Measurements from ENCODE around the gene COL4A5.
"Not testable (repeated sequence)": the region's sequence is repeated elsewhere in the genome, so short reads cannot be mapped to it uniquely, and the experiment has no call there.

COL4A5 gene

DNA sequence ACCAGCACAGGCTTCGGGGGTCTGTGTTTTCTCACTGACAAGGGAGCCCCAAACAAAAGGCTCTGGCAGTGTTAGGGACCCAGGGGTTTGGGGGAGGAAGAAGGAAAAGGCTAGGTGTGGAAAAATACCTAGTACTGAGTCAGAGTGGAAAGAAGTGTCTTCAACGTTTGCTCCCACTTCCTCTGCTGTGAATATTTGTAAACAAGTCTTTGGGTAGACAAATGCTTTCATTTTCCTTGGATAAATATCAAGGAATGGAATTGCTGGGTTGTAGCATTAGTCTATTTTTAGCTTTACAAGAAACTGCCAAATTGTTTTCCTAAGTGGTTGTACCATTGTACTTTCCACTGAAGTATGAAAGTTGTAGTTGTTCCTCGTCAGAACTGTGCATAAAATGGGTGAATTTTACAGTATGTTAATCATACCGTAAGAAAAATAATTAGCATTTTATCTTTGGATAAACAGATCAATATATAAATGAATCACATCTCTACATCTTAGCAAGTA lies 17.4 kb downstream of the COL4A5 start:
- no peak for DNase-seq

DNA sequence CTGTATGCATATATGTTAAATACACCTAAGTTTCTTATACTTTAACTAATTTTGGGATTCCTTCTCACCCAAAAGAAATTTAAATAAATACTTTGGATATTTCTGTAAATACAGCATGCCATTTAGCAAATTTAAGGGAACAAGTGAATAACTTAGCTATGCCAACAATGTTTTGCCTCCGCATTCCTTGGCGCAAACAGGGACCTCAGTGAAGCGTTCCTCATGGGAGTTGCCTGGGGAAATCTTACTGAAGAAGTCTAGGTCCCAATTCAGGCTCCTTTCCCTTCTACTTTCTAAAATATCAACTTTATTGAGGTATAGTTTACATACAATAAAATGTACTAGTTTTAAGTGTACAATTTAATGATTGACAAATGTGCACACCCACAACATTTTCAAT lies 25.0 kb downstream of the COL4A5 start:
- DNase-seq, result no peak

GRCh38 chrX:108468486-108468885 lies 28.8 kb downstream of the COL4A5 start:
- DNase-seq, result no peak

DNA sequence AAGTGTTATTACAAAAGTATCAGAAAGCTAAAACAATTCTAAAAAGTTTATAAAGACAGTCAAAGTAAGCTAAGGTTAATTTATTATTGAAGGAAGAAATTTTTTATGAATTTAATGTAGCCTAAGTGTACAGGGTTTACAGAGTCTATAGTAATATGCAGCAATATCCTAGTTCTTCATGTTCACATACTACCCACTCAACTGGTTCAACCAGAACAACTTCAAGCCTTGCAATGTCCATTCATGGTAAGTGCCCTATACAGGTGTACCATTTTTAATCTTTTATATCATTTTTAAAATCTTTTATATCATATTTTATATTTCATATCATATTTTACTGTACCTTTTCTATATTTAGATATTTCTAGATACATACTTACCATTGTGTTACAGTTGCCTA lies 34.3 kb downstream of the COL4A5 start:
- no peak for DNase-seq

DNA sequence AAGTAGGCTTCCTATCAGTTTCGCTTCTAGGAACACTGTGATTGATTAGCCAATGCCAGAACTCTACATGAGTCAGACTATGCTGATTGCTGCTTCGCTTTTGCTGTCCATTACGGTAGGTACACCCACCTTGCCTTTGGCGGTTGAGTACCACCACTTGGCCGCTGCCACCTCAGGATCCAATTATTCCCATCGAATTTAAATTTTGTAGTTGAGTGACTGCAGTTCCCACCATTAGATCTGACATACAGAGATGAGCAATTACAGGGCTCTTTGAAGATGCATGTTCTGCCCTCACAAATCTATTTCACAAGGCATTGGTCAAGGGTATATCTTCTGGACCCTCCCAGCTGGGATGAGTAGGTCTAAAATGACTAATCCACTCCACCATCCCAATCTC lies 41.9 kb downstream of the COL4A5 start:
- DNase-seq, result not testable (repeated sequence)

DNA sequence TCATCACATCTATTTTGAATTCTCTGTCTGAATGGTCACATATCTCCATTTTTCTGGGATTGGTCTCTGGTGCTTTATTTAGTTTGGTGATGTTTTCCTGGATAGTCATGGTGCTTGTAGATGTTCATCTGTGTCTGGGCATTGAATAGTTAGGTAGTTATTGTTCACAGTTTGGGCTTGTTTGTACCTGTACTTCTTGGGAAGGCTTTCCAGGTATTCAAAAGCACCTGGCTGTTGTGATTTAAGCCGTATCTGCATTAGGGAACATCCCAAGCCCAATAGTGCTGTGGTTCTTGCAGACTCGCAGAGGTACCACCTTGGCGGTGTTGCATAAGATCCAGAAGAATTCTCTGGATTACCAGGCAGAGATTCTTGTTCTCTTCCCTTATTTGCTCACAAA lies 44.6 kb downstream of the COL4A5 start:
- no peak for DNase-seq

- no peak for DNase-seq
Observed at GRCh38 chrX:108485960-108486359, 46.3 kb downstream of the COL4A5 start.

- no peak for DNase-seq
Observed at GRCh38 chrX:108494406-108495090, 54.9 kb downstream of the COL4A5 start.

DNA sequence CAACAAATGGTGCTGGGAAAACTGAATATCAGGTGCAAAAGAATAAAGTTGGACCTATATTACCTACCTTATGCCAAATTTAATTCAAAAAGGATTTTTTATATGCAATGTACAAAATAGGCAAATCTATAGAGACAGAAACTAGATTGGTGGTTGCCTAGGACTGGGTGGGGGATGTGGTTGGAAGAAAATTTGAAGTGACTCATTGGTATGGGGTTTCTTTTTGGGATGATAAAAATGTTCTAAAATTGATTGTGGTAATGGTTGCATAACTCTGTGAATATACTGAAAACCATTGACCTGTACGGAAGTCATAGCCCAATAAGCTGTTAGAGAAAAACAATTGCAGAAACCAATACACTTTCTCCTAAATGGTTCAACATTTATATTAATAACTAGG lies 72.1 kb downstream of the COL4A5 start:
- DNase-seq, result no peak

GRCh38 chrX:108516184-108516583 lies 76.5 kb downstream of the COL4A5 start:
- no peak for DNase-seq

DNA sequence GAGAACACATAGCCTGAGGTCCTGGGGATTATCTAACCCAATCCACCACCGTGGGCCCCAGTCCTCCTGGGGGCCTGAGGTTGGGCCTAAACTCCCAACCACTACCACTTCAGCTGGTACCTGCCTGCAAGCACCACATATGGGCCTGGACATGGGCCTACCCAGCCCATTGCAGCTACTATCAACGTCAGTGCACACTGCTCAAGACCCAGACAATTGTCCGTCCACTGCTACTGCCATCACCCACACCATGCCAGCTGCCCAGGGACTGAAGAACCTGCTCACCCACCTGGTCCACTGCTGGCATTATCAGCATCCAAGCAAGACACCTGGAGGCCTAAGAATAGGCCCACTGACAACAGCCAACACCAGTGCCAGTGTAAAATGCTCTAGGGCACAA lies 88.1 kb downstream of the COL4A5 start:
- DNase-seq, result no peak

- peak; percentile 65 for DNase-seq
Observed at GRCh38 chrX:108537005-108537404, 97.4 kb downstream of the COL4A5 start.

DNA sequence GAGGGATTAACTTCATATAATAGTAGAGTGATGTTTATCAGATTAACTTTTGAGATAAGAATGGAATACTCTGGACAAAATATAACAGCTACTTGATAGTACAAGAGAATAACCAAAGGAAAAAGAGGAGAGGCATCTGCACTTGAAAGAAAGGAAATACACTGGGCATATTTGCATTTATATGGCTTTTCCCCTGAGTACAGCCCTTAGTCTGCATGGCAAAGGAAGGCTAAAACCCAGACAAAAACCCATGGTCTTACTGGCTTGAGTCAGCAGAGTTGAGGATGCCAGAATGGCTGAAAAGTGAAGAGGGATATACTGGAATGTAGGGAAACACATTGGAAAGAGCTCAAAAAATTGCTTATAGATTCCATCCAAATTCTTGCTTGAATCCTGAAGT lies 101.6 kb downstream of the COL4A5 start:
- DNase-seq, result no peak

DNA sequence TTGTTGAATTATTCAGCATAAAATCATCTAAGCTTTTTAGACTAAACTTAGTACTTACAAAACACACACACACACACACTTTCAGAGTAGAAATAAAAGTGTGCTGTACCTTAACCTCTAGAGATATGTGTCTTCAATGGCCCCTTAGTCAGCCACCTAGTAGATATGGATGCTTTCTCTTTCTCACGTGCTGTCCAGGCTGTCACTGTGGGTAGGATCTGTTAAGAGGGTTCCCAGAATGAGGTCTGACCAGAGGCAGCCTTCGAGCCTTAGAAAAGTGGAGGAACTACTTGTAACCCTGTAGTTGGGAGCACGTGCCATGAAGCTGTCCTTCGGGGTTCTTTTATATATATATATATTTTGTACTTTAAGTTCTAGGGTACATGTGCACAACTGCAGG lies 117.9 kb downstream of the COL4A5 start:
- DNase-seq, result no peak

GRCh38 chrX:108558217-108558616 lies 118.6 kb downstream of the COL4A5 start:
- no peak for DNase-seq

GRCh38 chrX:108573136-108573535 lies 133.5 kb downstream of the COL4A5 start:
- DNase-seq, result no peak

- DNase-seq, result no peak
Observed at GRCh38 chrX:108582151-108582550, 142.5 kb downstream of the COL4A5 start.

- peak; percentile 38 for DNase-seq
Observed at GRCh38 chrX:108584617-108585211, 145.1 kb downstream of the COL4A5 start.

GRCh38 chrX:108590496-108590895 lies 150.9 kb downstream of the COL4A5 start:
- no peak for DNase-seq

DNA sequence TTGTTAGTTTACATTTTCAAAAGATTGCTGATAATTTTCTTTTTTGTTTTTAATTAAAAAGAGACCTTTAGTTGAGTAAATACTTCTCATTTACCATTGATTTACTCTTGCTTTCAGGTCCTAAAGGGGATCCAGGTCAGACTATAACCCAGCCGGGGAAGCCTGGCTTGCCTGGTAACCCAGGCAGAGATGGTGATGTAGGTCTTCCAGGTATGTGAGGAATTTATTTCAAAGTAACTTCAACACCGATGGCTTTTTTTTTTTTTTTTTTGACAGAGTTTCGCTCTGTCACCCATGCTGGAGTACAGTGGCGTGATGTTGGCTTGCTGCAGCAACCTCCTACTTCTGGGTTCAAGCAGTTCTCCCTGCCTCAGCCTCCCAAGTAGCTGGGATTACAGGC lies 161.6 kb downstream of the COL4A5 start:
- no peak for DNase-seq

DNA sequence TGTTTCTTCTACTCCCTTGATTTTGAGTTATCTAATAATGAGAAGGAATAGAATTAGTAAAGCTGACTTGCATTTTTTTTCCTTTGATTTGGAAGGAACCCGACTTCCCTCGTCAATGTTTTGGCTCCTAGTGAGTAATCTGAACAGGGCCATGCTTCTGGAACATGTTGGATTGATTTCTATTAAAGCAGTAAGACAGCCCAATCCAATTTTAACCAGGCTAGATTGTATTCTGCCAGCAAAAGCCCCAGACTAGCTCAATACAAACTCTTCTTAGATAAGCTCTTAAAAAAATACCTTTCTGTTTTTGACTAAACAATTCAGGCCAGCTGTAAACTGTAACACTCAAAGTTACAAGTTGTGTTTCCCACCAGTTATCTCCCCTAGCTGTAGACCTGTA lies 170.5 kb downstream of the COL4A5 start:
- DNase-seq, result no peak

GRCh38 chrX:108614616-108615015 lies 175.0 kb downstream of the COL4A5 start:
- DNase-seq, result no peak

GRCh38 chrX:108640817-108641216 lies 201.2 kb downstream of the COL4A5 start:
- DNase-seq, result no peak

- no peak for DNase-seq
Observed at GRCh38 chrX:108641589-108642272, 202.1 kb downstream of the COL4A5 start.

Data from NCI-H82 (cell line).